Right lobe of liver (tissue), 4 donors: ENCODE measurements around the gene NUP133.

ENCODE experiments used
- CTCF ChIP-seq, 4 donors: fragments of 200-600 bp in 3 of 4; fragments of 450-650 bp in 1 of 4; IDR thresholded peaks; one replicate each; pipeline versions ENCODE4 v1.5.1 to v1.8.0; 2016 to 2022; ENCODE audit warnings: antibody characterized with exemption in 4 of 4, mild to moderate bottlenecking in 2 of 4
- POLR2A ChIP-seq: fragments of 450-650 bp; IDR thresholded peaks from one replicate; pipeline ENCODE4 v1.6.1; 2017; ENCODE audit warnings: antibody characterized with exemption, mild to moderate bottlenecking
- donor health status: DM: no; HTN: no; CAD: no.
- donor health status: DM: no; HTN: no; CAD: no.
- donor health status: DM: no; HTN: yes; CAD: no.

DNA sequence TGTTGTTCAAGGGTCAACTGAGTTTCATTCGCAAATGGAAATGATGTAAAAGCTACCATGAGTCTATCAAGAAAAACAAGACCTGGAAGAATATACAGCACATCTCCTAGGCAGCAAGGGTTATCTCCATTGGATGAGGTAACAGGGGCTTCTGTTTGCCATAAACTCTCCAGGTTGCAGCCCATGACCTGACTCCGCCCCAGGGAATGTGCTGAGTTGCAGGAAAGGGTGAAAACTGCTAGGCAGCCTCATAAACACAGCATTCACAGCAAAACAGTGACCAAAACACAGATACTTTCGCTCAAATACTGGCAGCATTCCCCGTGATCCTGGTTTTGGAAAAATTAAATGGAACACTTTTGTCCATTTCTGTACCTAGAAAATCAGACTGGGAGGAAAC lies 54.1 kb downstream of the NUP133 start:
- TF ChIP-seq CTCF (IDR thresholded peaks at IDR 0.05), result no peak
- TF ChIP-seq POLR2A, result no peak
